T-cell (primary cell): Measurements from ENCODE around the gene DNAJB2. TPM values are rescaled to one million over a fixed set of nuclear protein-coding genes. Genes with fewer than 3 reads are reported as not detected.

Source experiments
- ATAC-seq, 4 experiments: fragments of 200-7000 bp in 3 of 4; fragments of 150-1000 bp in 1 of 4; cut with Tn5 transposase; replicated peaks in 1 of 4; 1 replicate in 3 of 4; 2 replicates in 1 of 4; pipeline ENCODE4 v1.10.0; 2021; ENCODE audit warnings: moderate library complexity in 3 of 4, mild to moderate bottlenecking in 2 of 4, moderate number of reproducible peaks in 1 of 4
- CTCF ChIA-PET, 2 donors: fragments of 300-600 bp; sonication (Branson Sonifier 250); formaldehyde crosslinking; loops; one replicate each; lab custom pipeline; 2022; ENCODE audit warnings: antibody characterized with exemption in 2 of 2; lab: Charles Lee
- POLR2A ChIA-PET, 2 donors: fragments of 300-600 bp; sonication (Branson Sonifier 250); formaldehyde crosslinking; loops; one replicate each; lab custom pipeline; 2022; ENCODE audit warnings: antibody characterized with exemption in 2 of 2; lab: Charles Lee
- DNase-seq, 35 experiments: peaks; one replicate each; pipeline versions ENCODE4 v3.0.0 to v3.0.0-alpha.2; 2013 to 2023
- H3K27ac ChIP-seq: one replicate; pipeline ENCODE4 v1.5.1; 2013; ENCODE audit warnings: low read length
- H3K27me3 ChIP-seq, 2 experiments: replicated peaks in 1 of 2; 1 replicate in 1 of 2; 2 replicates in 1 of 2; pipeline versions ENCODE4 v1.6.1 to v1.7.0; 2013; ENCODE audit warnings: low read length in 1 of 2, mixed read lengths in 1 of 2; ENCODE audit not compliant: control insufficient read depth in 2 of 2, insufficient read depth in 2 of 2; ENCODE audit errors: extremely low read depth in 1 of 2
- H3K36me3 ChIP-seq, 2 donors: 1 replicate in 1 of 2; 2 replicates in 1 of 2; pipeline versions ENCODE4 v1.6.1 to v1.7.0; 2013; ENCODE audit warnings: low read length in 1 of 2; ENCODE audit not compliant: control insufficient read depth in 2 of 2, insufficient read depth in 1 of 2; ENCODE audit errors: extremely low read depth in 1 of 2
- H3K4me1 ChIP-seq, 2 experiments: 1 replicate in 1 of 2; 2 replicates in 1 of 2; pipeline versions ENCODE4 v1.6.1 to v1.7.0; 2013; ENCODE audit warnings: low read length in 2 of 2, mixed read lengths in 1 of 2; ENCODE audit not compliant: insufficient read depth in 2 of 2, control insufficient read depth in 1 of 2; ENCODE audit errors: extremely low read depth in 1 of 2
- H3K4me3 ChIP-seq, 2 donors: 1 replicate in 1 of 2; 2 replicates in 1 of 2; pipeline versions ENCODE4 v1.5.1 to v1.7.0; 2013; ENCODE audit warnings: mild to moderate bottlenecking in 2 of 2, low read length in 1 of 2, moderate library complexity in 1 of 2; ENCODE audit not compliant: control insufficient read depth in 1 of 2; ENCODE audit errors: extremely low read depth in 1 of 2
- H3K9me3 ChIP-seq: 2 replicates; pipeline ENCODE4 v1.7.0; 2013
- H3K27ac Mint-ChIP-seq, 2 donors: one replicate each; pipeline ENCODE4 v1.8.0; 2020 to 2021; ENCODE audit warnings: mild to moderate bottlenecking in 2 of 2, mixed read lengths in 2 of 2
- H3K27me3 Mint-ChIP-seq, 2 donors: one replicate each; pipeline ENCODE4 v1.8.0; 2021 to 2022; ENCODE audit warnings: mixed read lengths in 2 of 2
- H3K36me3 Mint-ChIP-seq: one replicate; pipeline ENCODE4 v1.8.0; 2021; ENCODE audit warnings: mixed read lengths
- H3K4me1 Mint-ChIP-seq, 3 donors: one replicate each; pipeline ENCODE4 v1.8.0; 2020 to 2022; ENCODE audit warnings: mixed read lengths in 3 of 3, mild to moderate bottlenecking in 1 of 3
- H3K4me3 Mint-ChIP-seq, 3 donors: one replicate each; pipeline ENCODE4 v1.8.0; 2020 to 2022; ENCODE audit warnings: mild to moderate bottlenecking in 3 of 3, mixed read lengths in 3 of 3, moderate library complexity in 3 of 3
- H3K9me3 Mint-ChIP-seq, 3 donors: one replicate each; pipeline ENCODE4 v1.8.0; 2020 to 2022; ENCODE audit warnings: mixed read lengths in 3 of 3
- WGBS: methylation state at CpG from one replicate; pipeline ENCODE4 v1.1.5; 2013; ENCODE audit warnings: missing lambda C conversion rate; ENCODE audit not compliant: insufficient coverage; 5-methylcytosine and 5-hydroxymethylcytosine counted together
- total RNA-seq, 35 experiments: library from RNA in 6 of 35; stranded (reverse) in 6 of 35; fragments of 120-200 nt in 1 of 35; gene quantifications; one replicate each; pipeline versions ENCODE4 v1.2.1 to v1.2.4 and lab custom pipeline; 2013 to 2026

DNAJB2 gene
- total RNA-seq (100 to 1,000 TPM in 2 of 5 donors, 10 to 100 TPM in 3; 83.0 to 150 (median 91.8) TPM), total RNA-seq (lab: John Stamatoyannopoulos, UW) (35.8 to 233 (median 100) reads per million in 29 experiments)
- total RNA-seq (2013): 69.2 TPM

- Mint-ChIP-seq H3K4me3 (peak within 1 kb of the TSS; percentile 85 to 98 (median 97)), H3K4me1 (peaks cover 43 to 54% (median 49%) of the 10 kb centered on the region in 3 donors), H3K36me3 (peaks cover 21% of the 10 kb centered on the region), H3K27me3 (no peaks in the 10 kb centered on the region), H3K27ac (peak within 1 kb of the TSS; percentile 99), H3K9me3 (no peaks in the 10 kb centered on the region)
- DNase-seq: peak; percentile 91 to 100 (median 99)
- Histone ChIP-seq H3K36me3 (peaks cover 18 to 41% of the 10 kb centered on the region in 2 donors), H3K27me3 (no peaks in the 10 kb centered on the region), H3K9me3 (no peaks in the 10 kb centered on the region), H3K4me3 (peak within 1 kb of the TSS; percentile 76 to 93), H3K27ac (peak within 1 kb of the TSS; percentile 100), H3K4me1 (peaks cover 11 to 42% of the 10 kb centered on the region in 2 experiments)
- ChIA-PET CTCF (interaction anchor here (0.7 to 10.3 kb wide), 13 partner anchors 11 to 120 kb away, joined by 3 to 116 read pairs (median 4); partner anchors contain the start of genes ANKZF1 (in 1 of the 2), ATG9A (in 1 of the 2), CNPPD1 (in 1 of the 2) and NHEJ1 (in 1 of the 2)), POLR2A (interaction anchor here (0.8 to 2.4 kb wide), 9 partner anchors 15 to 50 kb away, joined by 3 to 14 read pairs (median 4); partner anchors contain the start of genes ANKZF1 (in 1 of the 2), ATG9A (in 1 of the 2) and TUBA4A (in 1 of the 2))
- peak; percentile 82 to 93 (median 92) for ATAC-seq
- WGBS: under 1% methylated on average over 65 of the region's 65 CpGs
Observed at GRCh38 chr2:219279151-219279915, at the start of gene DNAJB2. TSS of gene DNAJB2 (plus strand) at chr2:219279366. CDS start at chr2:219279834, 468 bp downstream.

- H3K36me3 ChIP-seq: peaks cover 28 to 49% of the 10 kb centered on the region in 2 donors
- peak in 3 of 4 experiments; percentile 11 to 20 (median 18) for ATAC-seq
- H3K36me3 Mint-ChIP-seq: peaks cover 36% of the 10 kb centered on the region
Observed at GRCh38 chr2:219230059-219230540, 49.1 kb upstream of the DNAJB2 start.

GRCh38 chr2:219234331-219234730, 44.8 kb upstream of the DNAJB2 start:
- no peak overlapping the region for H3K27ac Mint-ChIP-seq
- DNase-seq: no peak
- H3K36me3 ChIP-seq: peaks cover 40 to 66% of the 10 kb centered on the region in 2 donors
- no peaks in the 10 kb centered on the region for H3K27me3 ChIP-seq
- no peak for ATAC-seq
- 100% methylated on average over 1 of the region's 3 CpGs for WGBS
- peaks cover 6 to 17% of the 10 kb centered on the region in 2 experiments for H3K4me1 ChIP-seq
- H3K27ac ChIP-seq: no peak overlapping the region
- peaks cover 34 to 50% (median 46%) of the 10 kb centered on the region in 3 donors for H3K4me1 Mint-ChIP-seq
- no peaks in the 10 kb centered on the region for H3K9me3 Mint-ChIP-seq
- ChIA-PET CTCF (no interaction called here), POLR2A (interaction anchor here (0.6 to 1.0 kb wide), 2 partner anchors 23 to 68 kb away, joined by 5 to 12 read pairs; no protein-coding TSS in a partner anchor)
- no peaks in the 10 kb centered on the region for H3K9me3 ChIP-seq
- H3K4me3 ChIP-seq: no peak overlapping the region
- no peaks in the 10 kb centered on the region for H3K27me3 Mint-ChIP-seq
- H3K4me3 Mint-ChIP-seq: no peak overlapping the region
- H3K36me3 Mint-ChIP-seq: peaks cover 56% of the 10 kb centered on the region

More at GRCh38 chr2:219230059-219230540, 49.1 kb upstream of the DNAJB2 start:
- ChIA-PET CTCF (interaction anchor here (0.6 to 3.0 kb wide), 11 partner anchors 9 to 71 kb away, joined by 3 to 14 read pairs (median 5); partner anchors contain the start of genes DNAJB2 (in 1 of the 2), GLB1L (in 1 of the 2), STK16 (in 1 of the 2) and TUBA4A (in 1 of the 2)), POLR2A (interaction anchor here (0.6 to 2.3 kb wide), 12 partner anchors 10 to 157 kb away, joined by 3 to 15 read pairs (median 5); partner anchors contain the start of genes DNAJB2 (in 1 of the 2), DNPEP (in 1 of the 2), GLB1L (in 1 of the 2) and STK16 (in 1 of the 2))
- DNase-seq: peak in 8 of 35 experiments; percentile 15 to 60 (median 23)
- H3K4me3 ChIP-seq: peak overlapping the region; percentile 72 to 85
- H3K27ac ChIP-seq: peak overlapping the region; percentile 71
- peaks cover 16 to 37% of the 10 kb centered on the region in 2 experiments for H3K4me1 ChIP-seq
- no peaks in the 10 kb centered on the region for H3K27me3 Mint-ChIP-seq
- peak overlapping the region; percentile 97 to 99 (median 98) for H3K4me3 Mint-ChIP-seq
- H3K27me3 ChIP-seq: no peaks in the 10 kb centered on the region
- peaks cover 54 to 75% (median 64%) of the 10 kb centered on the region in 3 donors for H3K4me1 Mint-ChIP-seq
- H3K27ac Mint-ChIP-seq: peak overlapping the region; percentile 98 to 99
- 0% methylated on average over 24 of the region's 24 CpGs for WGBS
- H3K9me3 Mint-ChIP-seq: no peaks in the 10 kb centered on the region
- H3K9me3 ChIP-seq: no peaks in the 10 kb centered on the region

- ATAC-seq (no peak), DNase-seq (no peak)
- H3K4me3 Mint-ChIP-seq: peak overlapping the region; percentile 7 to 64 (median 21)
- H3K27ac Mint-ChIP-seq: peak overlapping the region; percentile 34 to 69
- no peaks in the 10 kb centered on the region for H3K27me3 Mint-ChIP-seq
- peaks cover 12% of the 10 kb centered on the region for H3K36me3 Mint-ChIP-seq
- H3K27ac ChIP-seq: no peak overlapping the region
- H3K4me1 ChIP-seq: peaks cover 26 to 42% of the 10 kb centered on the region in 2 experiments
- H3K36me3 ChIP-seq: peaks cover 0 to 6% of the 10 kb centered on the region in 2 donors
- no peak overlapping the region for H3K4me3 ChIP-seq
- H3K4me1 Mint-ChIP-seq: peaks cover 36 to 46% (median 41%) of the 10 kb centered on the region in 3 donors
- H3K27me3 ChIP-seq: no peaks in the 10 kb centered on the region
- no peaks in the 10 kb centered on the region for H3K9me3 ChIP-seq
- no peaks in the 10 kb centered on the region for H3K9me3 Mint-ChIP-seq
- WGBS: 80% methylated on average over 28 of the region's 28 CpGs
- ChIA-PET CTCF (no interaction called here), POLR2A (interaction anchor here in 1 of 2 donors (1.1 kb wide), 1 partner anchor 19 kb away, joined by 6 read pairs; no protein-coding TSS in a partner anchor)
Observed at GRCh38 chr2:219243291-219243761, 35.8 kb upstream of the DNAJB2 start.

- POLR2A ChIA-PET: interaction anchor here (0.6 to 2.5 kb wide), 7 partner anchors 9 to 71 kb away, joined by 3 to 32 read pairs (median 5); partner anchors contain the start of genes ANKZF1 (in 2 of the 2), TUBA4A (in 2 of the 2), ATG9A (in 1 of the 2) and TUBA4B (in 1 of the 2)
- H3K36me3 ChIP-seq: peaks cover 2 to 17% of the 10 kb centered on the region in 2 donors
- no peaks in the 10 kb centered on the region for H3K9me3 Mint-ChIP-seq
- no peaks in the 10 kb centered on the region for H3K27me3 Mint-ChIP-seq
- ATAC-seq: no peak
- no peaks in the 10 kb centered on the region for H3K9me3 ChIP-seq
- WGBS: 46% methylated on average over 4 of the region's 6 CpGs
- no peaks in the 10 kb centered on the region for H3K27me3 ChIP-seq
- H3K27ac Mint-ChIP-seq: peak overlapping the region; percentile 98 to 99
- no peak for DNase-seq
- H3K4me1 Mint-ChIP-seq: peaks cover 50 to 60% (median 53%) of the 10 kb centered on the region in 3 donors
- CTCF ChIA-PET: interaction anchor here in 1 of 2 donors (1.0 to 2.3 kb wide), 7 partner anchors 10 to 90 kb away, joined by 3 to 14 read pairs (median 7); partner anchors contain the start of genes ANKZF1 and ATG9A
- peak overlapping the region; percentile 75 to 92 (median 87) for H3K4me3 Mint-ChIP-seq
- H3K27ac ChIP-seq: peak overlapping the region; percentile 94
- H3K4me3 ChIP-seq: peak overlapping the region; percentile 89 to 90
- peaks cover 37 to 57% of the 10 kb centered on the region in 2 experiments for H3K4me1 ChIP-seq
- H3K36me3 Mint-ChIP-seq: peaks cover 17% of the 10 kb centered on the region
Observed at GRCh38 chr2:219244789-219245147, 34.4 kb upstream of the DNAJB2 start.
